HEK293 (cell line): Measurements from ENCODE around the gene PEX10.

Experiments used
- GLIS2 ChIP-seq: fragments of 450-650 bp; formaldehyde crosslinking; IDR thresholded peaks from 2 replicates; pipeline ENCODE4 v1.5.1; 2016; ENCODE audit warnings: missing biosample characterization, missing genetic modification characterization
- KLF17 ChIP-seq: fragments of 450-650 bp; formaldehyde crosslinking; IDR thresholded peaks from 2 replicates; pipeline ENCODE4 v1.5.1; 2016; ENCODE audit warnings: missing biosample characterization, missing genetic modification characterization
- KLF9 ChIP-seq: fragments of 450-650 bp; formaldehyde crosslinking; IDR thresholded peaks from 2 replicates; pipeline ENCODE4 v1.5.1; 2016; ENCODE audit warnings: missing biosample characterization, missing genetic modification characterization, low read depth
- REPIN1 ChIP-seq: fragments of 450-650 bp; formaldehyde crosslinking; IDR thresholded peaks from 2 replicates; pipeline ENCODE4 v1.5.1; 2017; ENCODE audit warnings: missing biosample characterization, missing genetic modification characterization, low read depth
- REST ChIP-seq: fragments of 450-650 bp; formaldehyde crosslinking; IDR thresholded peaks from 2 replicates; pipeline ENCODE4 v1.5.1; 2016; ENCODE audit warnings: missing biosample characterization, missing genetic modification characterization
- YY2 ChIP-seq: fragments of 450-650 bp; formaldehyde crosslinking; IDR thresholded peaks from 2 replicates; pipeline ENCODE4 v1.5.1; 2016; ENCODE audit warnings: missing biosample characterization, missing genetic modification characterization
- ZBTB20 ChIP-seq: fragments of 450-650 bp; formaldehyde crosslinking; IDR thresholded peaks from 2 replicates; pipeline ENCODE4 v1.5.1; 2016; ENCODE audit warnings: missing biosample characterization, missing genetic modification characterization
- ZBTB48 ChIP-seq: fragments of 450-650 bp; formaldehyde crosslinking; IDR thresholded peaks from 2 replicates; pipeline ENCODE4 v1.5.1; 2016; ENCODE audit warnings: missing biosample characterization, missing genetic modification characterization
- ZBTB7A ChIP-seq: fragments of 450-650 bp; formaldehyde crosslinking; IDR thresholded peaks from 2 replicates; pipeline ENCODE4 v1.5.1; 2016; ENCODE audit warnings: low read depth, missing biosample characterization, missing genetic modification characterization
- ZEB2 ChIP-seq: fragments of 450-650 bp; formaldehyde crosslinking; IDR thresholded peaks from 2 replicates; pipeline ENCODE4 v1.5.1; 2016; ENCODE audit warnings: missing biosample characterization, missing genetic modification characterization
- ZNF184 ChIP-seq: fragments of 450-650 bp; IDR thresholded peaks from 2 replicates; pipeline ENCODE4 v1.5.1; 2018; ENCODE audit warnings: missing biosample characterization, mild to moderate bottlenecking, missing genetic modification characterization
- ZNF280D ChIP-seq: fragments of 450-650 bp; formaldehyde crosslinking; IDR thresholded peaks from 2 replicates; pipeline ENCODE4 v1.5.1; 2016; ENCODE audit warnings: missing biosample characterization, missing genetic modification characterization
- ZNF391 ChIP-seq: fragments of 450-650 bp; formaldehyde crosslinking; IDR thresholded peaks from 2 replicates; pipeline ENCODE4 v1.5.1; 2016; ENCODE audit warnings: low read depth, missing biosample characterization, missing genetic modification characterization, borderline replicate concordance
- ZNF394 ChIP-seq: fragments of 450-650 bp; formaldehyde crosslinking; IDR thresholded peaks from 2 replicates; pipeline ENCODE4 v1.5.1; 2016; ENCODE audit warnings: missing biosample characterization, missing genetic modification characterization, mild to moderate bottlenecking, moderate library complexity, borderline replicate concordance
- ZNF433 ChIP-seq: fragments of 450-650 bp; formaldehyde crosslinking; IDR thresholded peaks from 2 replicates; pipeline ENCODE4 v1.5.1; 2016; ENCODE audit warnings: missing biosample characterization, missing genetic modification characterization, low read depth
- ZNF514 ChIP-seq: fragments of 450-650 bp; formaldehyde crosslinking; IDR thresholded peaks from 2 replicates; pipeline ENCODE4 v1.5.1; 2016; ENCODE audit warnings: missing biosample characterization, missing genetic modification characterization
- ZNF518A ChIP-seq: fragments of 450-650 bp; formaldehyde crosslinking; conservative IDR thresholded peaks from 2 replicates; pipeline ENCODE4 v1.5.1; 2016; ENCODE audit warnings: low read depth, missing biosample characterization, missing genetic modification characterization
- ZNF530 ChIP-seq: fragments of 450-650 bp; formaldehyde crosslinking; IDR thresholded peaks from 2 replicates; pipeline ENCODE4 v1.5.1; 2016; ENCODE audit warnings: low read depth, missing biosample characterization, missing genetic modification characterization
- ZNF580 ChIP-seq: fragments of 450-650 bp; formaldehyde crosslinking; IDR thresholded peaks from 2 replicates; pipeline ENCODE4 v1.5.1; 2016; ENCODE audit warnings: missing biosample characterization, missing genetic modification characterization
- ZSCAN30 ChIP-seq: fragments of 450-650 bp; IDR thresholded peaks from 2 replicates; pipeline ENCODE4 v1.5.1; 2018; ENCODE audit warnings: missing biosample characterization, mild to moderate bottlenecking, missing genetic modification characterization, moderate library complexity
- ZSCAN5A ChIP-seq: fragments of 450-650 bp; formaldehyde crosslinking; IDR thresholded peaks from 2 replicates; pipeline ENCODE4 v1.5.1; 2016; ENCODE audit warnings: missing biosample characterization, missing genetic modification characterization

Gene PEX10

GRCh38 chr1:2391041-2391930 lies 21.1 kb downstream of the PEX10 start, which contains the start of the genes MORN1 and RER1 (continued):
- peak; percentile 88 for TF ChIP-seq ZNF518A (tag by site-specific recombination)
- peak; percentile 64; the same call in 1 of the 2 replicates for TF ChIP-seq ZSCAN30
- 0 out of 2 replicates have a peak, but pooled peaks have one; percentile 12 for TF ChIP-seq ZSCAN5A (tag by site-specific recombination)
- peak; percentile 20; the same call in 1 of the 2 replicates for TF ChIP-seq ZBTB7A (tag by site-specific recombination)
- TF ChIP-seq ZBTB48 (tag by site-specific recombination), result 0 out of 2 replicates have a peak, but pooled peaks have one; percentile 35
- peak; percentile 60 for TF ChIP-seq KLF17 (tag by site-specific recombination)
- 0 out of 2 replicates have a peak, but pooled peaks have one; percentile 18 for TF ChIP-seq REST
- TF ChIP-seq ZNF391 (tag by site-specific recombination), result no peak
- TF ChIP-seq KLF9, result peak; percentile 91
- TF ChIP-seq GLIS2 (tag by site-specific recombination), result peak; percentile 82
- peak; percentile 54; the same call in 1 of the 2 replicates for TF ChIP-seq ZBTB20 (tag by site-specific recombination)
- peak; percentile 94 for TF ChIP-seq ZEB2 (tag by site-specific recombination)
- TF ChIP-seq ZNF580 (tag by site-specific recombination), result peak; percentile 69; the same call in 1 of the 2 replicates
- no peak for TF ChIP-seq REPIN1 (tag by site-specific recombination)
- peak; percentile 93 for TF ChIP-seq YY2 (tag by site-specific recombination)
- TF ChIP-seq ZNF514, result no peak
- TF ChIP-seq ZNF394 (tag by site-specific recombination), result no peak; the same call in 1 of the 2 replicates
- no peak for TF ChIP-seq ZNF184 (tag by site-specific recombination)
- TF ChIP-seq ZNF530 (tag by site-specific recombination), result no peak
- no peak for TF ChIP-seq ZNF280D (tag by site-specific recombination)
- no peak for TF ChIP-seq ZNF433 (tag by site-specific recombination)
